ENCODE measurements around the gene CCDC187.
"Not testable (repeated sequence)": the region's sequence is repeated elsewhere in the genome, so short reads cannot be mapped to it uniquely, and the experiment has no call there.

Gene CCDC187

GRCh38 chr9:136237486-136238341, 66.2 kb downstream of the CCDC187 start:
- no peak for DNase-seq

- not testable (repeated sequence) for DNase-seq
Observed at GRCh38 chr9:136236471-136237410, 67.2 kb downstream of the CCDC187 start.

GRCh38 chr9:136235709-136236455, 68.0 kb downstream of the CCDC187 start:
- DNase-seq: no peak

- no peak for DNase-seq
Observed at GRCh38 chr9:136235171-136235570, 68.7 kb downstream of the CCDC187 start.

- DNase-seq: no peak
Observed at GRCh38 chr9:136234597-136234996, 69.3 kb downstream of the CCDC187 start.

GRCh38 chr9:136233868-136234267, 70.0 kb downstream of the CCDC187 start:
- DNase-seq: no peak

- DNase-seq: no peak
Observed at GRCh38 chr9:136233411-136233810, 70.5 kb downstream of the CCDC187 start.

DNA sequence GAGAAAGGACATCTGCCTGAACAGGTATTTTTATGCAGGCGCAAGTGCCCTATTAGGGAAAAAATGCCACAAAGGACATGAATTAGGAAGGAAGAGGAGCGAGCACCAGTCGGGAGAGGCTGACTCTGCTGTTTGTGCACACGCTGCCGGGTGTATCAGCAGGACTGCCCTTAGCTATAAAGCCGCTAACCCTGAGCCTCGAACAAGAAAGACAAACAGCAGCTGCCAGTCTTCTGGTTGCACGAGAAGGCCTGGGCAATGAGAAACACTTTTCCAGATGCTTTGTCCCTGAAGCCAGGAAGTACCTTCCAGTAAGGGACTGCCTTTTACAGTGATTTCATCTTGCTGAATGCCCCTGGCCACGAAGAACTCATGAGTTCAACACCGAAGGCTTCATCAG, 70.9 kb downstream of the CCDC187 start:
- no peak for DNase-seq

- DNase-seq: no peak
Observed at GRCh38 chr9:136231478-136232297, 72.2 kb downstream of the CCDC187 start.

- no peak for DNase-seq
Observed at GRCh38 chr9:136230773-136231172, 73.1 kb downstream of the CCDC187 start.

GRCh38 chr9:136230365-136230764, 73.5 kb downstream of the CCDC187 start:
- no peak for DNase-seq

GRCh38 chr9:136229096-136230065, 74.5 kb downstream of the CCDC187 start:
- DNase-seq: no peak

GRCh38 chr9:136228107-136228875, 75.6 kb downstream of the CCDC187 start:
- DNase-seq: no peak

DNA sequence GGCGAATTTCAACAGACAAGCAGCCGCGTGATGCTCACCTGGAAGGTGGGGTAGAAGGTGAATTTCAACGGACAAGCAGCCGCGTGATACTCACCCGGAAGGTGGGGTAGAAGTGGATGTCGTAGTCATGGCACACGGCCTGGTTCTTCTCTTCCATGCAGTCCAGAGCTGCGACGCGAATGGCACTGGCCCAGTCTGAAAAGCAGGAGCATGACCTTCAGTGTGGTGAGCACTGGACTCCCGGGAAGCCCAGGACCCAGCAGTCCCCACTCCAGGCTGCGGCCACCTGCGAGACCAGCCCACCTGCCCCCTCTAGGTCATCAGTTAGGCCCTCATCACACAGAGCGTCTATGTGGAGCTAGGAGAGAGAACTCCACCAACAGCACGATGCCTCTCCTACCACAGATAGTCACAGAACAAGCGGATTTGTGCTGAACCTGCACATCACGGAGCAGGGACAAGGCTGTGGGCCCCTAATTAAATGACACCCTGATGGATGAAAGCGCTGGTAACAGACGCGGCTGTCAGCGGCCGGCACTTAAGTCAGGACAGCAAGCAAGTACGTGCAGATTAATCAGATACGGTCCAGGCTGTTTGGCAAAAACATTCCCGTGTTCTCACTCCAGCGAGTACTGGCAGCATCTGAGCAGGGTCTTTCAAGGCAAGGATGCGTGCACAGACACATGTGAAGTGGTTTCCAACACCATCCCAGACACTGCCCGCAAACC, 77.0 kb downstream of the CCDC187 start:
- no peak for DNase-seq

GRCh38 chr9:136225748-136226679, 77.9 kb downstream of the CCDC187 start:
- DNase-seq: peak; percentile 57

DNA sequence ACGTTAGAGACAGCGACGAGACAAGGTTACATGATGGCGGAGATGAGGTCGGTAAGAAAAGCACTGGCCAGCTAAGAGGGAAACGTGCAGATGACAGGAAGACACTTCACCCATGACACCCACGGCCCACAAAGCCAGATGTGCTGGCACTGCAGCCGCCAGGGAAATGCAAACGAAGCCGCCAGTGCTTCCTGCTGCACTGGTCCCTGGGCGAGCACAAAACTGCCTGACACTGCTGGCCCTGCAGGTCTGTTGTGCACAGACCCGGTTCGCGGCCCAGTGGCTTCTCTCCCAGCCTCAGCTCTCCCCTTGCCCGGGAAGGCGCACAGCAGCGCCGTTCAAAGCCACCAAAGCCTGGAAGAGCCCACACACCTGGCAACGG, 78.5 kb downstream of the CCDC187 start:
- DNase-seq: no peak

GRCh38 chr9:136223871-136224640, 79.8 kb downstream of the CCDC187 start:
- DNase-seq: no peak
